ENCODE data around the gene DRC7.
"Not testable (repeated sequence)": the region's sequence is repeated elsewhere in the genome, so short reads cannot be mapped to it uniquely, and the experiment has no call there.

Gene DRC7

GRCh38 chr16:57763285-57764005 is 68.8 kb downstream of the DRC7 start:
- DNase-seq (ENCODE audit: low spot score): no peak

- DNase-seq (ENCODE audit: low spot score): no peak
Measured at GRCh38 chr16:57764006-57764340, 69.4 kb downstream of the DRC7 start.

GRCh38 chr16:57764341-57765159 is 69.9 kb downstream of the DRC7 start:
- DNase-seq (ENCODE audit: low spot score): peak; percentile 90

DNA sequence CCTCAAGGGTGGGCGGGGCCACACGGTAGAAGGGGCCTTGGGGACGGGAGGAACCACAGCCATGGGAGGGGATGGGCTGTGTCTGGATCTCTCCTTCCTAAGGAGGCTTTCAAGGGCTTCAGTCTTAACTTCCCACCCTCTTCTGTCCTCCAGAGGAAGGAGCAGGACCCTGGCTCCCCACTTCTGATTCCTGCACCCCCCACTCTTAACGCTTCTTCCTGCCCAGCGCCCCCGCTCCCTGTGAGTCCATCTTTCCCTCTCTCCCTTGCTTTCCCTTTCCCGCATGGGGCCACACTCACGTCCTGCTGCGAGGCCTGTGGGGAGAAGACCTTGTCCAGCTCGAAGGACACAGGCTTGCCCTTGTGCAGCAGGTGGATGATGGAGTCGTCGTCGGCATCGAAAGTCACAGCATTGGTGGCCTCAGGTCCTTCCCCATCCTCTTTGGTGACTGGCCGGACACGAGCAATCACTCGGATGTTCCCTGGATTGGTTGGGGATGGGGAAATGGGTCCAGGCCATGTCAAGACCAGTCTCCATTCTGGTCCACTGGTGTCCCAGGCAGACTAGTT is 70.6 kb downstream of the DRC7 start:
- no peak for DNase-seq (ENCODE audit: low spot score)

GRCh38 chr16:57766714-57767348 is 72.2 kb downstream of the DRC7 start:
- no peak for DNase-seq (ENCODE audit: low spot score)

DNA sequence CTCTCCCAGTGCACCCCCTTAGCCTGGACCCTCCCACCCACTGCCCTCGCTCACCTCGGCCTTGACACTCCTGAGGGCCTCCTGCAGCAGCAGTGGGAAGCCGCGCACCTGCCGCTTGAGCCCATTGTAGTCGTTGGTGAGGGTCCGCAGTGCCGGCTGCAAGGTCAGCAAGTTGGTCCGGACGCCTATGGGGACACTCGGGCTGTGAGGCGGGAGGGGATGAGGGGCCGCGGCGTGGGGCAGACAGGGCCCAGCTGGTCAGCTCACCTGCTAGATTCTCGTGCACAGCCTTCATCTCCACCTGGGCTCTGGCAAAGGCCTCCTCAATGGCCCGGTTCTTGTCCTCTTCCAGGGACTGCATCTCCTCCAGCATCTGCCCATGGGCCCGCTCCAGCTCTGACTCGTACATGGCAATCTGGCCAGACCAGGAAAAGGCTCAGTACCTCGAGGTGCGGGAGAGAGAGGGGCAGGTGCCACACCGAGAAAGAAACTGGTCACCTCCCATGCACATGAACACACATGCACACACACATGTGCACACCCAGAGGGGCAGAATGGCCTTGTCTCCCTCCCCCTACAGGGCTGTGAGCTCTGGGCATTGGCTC is 75.0 kb downstream of the DRC7 start:
- no peak for DNase-seq (ENCODE audit: low spot score)

GRCh38 chr16:57770361-57770760 is 75.8 kb downstream of the DRC7 start:
- no peak for DNase-seq (ENCODE audit: low spot score)

DNA sequence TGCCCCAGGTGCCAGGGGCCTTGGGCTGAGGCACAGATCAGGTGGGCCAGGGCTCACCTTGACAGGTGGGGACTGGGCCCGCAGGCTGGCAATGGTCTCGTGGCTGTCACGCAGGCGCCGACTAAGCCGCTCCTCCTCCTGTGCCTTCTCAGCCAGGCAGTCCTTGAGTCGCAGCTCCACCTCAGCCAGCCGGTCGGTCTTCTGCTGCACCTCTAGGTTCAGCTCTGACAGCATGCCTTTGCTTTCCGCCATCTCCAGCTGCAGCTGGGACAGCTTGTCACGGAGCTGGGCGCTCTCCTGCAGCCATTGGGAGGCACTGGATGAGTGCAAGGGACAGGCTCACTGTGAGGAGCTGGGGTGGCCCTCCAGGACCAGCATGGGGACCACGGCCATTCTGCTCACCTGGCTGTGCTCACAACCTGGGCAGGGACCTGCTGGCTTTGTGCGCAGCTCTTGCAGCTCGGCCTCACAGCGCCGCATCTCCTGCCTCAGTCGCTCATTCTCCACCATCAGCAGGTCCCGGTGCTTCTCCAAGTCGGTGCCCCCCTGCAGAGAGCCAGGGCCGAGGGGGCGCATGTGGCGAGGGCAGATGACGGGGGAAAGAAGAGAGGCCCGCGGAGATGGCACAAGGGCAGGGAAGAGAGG is 76.7 kb downstream of the DRC7 start:
- no peak for DNase-seq (ENCODE audit: low spot score)

- DNase-seq (ENCODE audit: low spot score): no peak
Measured at GRCh38 chr16:57773019-57773418, 78.4 kb downstream of the DRC7 start.

DNA sequence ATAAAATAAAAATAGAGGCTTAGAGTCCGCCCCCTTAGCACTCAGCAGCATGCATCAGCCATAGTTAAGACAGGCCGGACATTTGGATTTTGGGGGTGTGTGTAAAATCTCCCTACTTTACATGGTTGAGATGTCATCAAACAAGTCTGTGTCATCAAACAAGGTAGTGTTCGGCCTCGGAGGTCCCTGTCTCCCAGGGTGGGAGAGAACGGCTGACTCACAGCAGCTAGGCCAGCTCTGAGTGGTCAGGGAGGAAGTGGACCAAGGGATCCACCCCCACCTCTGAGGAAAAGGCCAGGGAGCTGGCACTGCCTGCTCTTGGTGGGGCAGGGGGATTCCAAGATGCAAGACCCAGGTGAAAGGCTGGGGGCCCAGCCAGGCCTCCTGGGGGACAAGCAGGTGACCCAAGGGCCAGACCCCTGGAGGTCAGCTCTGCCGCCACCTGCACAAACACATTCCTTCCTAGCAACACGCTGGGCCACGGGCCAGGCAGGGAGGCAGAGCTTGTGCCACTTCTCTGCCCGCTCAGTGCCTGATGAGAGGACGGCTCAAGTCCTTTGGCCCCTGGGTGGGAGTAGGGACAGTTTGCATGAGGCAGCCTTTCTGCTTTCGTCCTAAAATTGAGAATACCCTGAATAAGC is 79.2 kb downstream of the DRC7 start:
- DNase-seq (ENCODE audit: low spot score): no peak

GRCh38 chr16:57774705-57775285 is 80.2 kb downstream of the DRC7 start:
- DNase-seq (ENCODE audit: low spot score): no peak

DNA sequence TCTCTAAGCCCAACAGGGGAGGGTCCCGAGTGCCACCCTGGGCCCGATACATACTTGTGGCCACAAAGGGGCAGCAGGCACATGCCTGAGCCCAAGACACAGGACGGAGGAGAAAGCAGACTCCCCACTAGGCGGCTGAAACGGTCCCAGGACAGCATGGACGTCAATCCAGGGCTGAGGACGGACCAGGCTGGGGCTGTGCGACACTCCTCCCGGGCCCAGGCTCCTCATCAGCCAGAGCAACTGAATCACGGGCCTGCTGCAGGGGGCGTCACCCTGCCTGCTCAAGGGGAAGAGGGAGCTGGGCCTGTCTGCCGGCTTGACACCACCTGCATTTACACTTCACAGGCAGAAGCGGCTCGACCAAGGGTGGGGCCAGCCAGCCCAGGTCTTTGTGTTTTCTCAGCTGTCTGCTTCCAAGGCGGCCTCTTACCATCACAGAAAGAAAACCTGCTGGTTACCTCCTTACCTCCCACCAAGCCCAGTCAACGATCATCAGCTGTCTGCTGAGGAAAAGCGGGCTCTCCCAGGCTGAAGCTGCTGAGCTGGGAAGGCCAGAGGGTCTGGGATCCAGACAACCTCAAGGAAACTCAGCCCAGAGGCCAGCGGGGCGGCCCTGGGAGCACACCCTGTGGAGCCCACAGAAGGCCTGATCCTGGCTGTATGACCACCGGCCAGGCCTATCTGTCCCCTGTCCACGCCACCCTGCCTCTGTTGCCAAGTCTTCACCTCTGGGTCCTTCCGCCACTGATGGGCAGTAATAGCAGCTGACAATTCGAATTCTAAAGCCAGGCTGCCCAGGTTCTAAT is 81.3 kb downstream of the DRC7 start:
- DNase-seq (ENCODE audit: low spot score): no peak

- DNase-seq (ENCODE audit: low spot score): no peak
Measured at GRCh38 chr16:57778658-57779057, 84.1 kb downstream of the DRC7 start.

DNA sequence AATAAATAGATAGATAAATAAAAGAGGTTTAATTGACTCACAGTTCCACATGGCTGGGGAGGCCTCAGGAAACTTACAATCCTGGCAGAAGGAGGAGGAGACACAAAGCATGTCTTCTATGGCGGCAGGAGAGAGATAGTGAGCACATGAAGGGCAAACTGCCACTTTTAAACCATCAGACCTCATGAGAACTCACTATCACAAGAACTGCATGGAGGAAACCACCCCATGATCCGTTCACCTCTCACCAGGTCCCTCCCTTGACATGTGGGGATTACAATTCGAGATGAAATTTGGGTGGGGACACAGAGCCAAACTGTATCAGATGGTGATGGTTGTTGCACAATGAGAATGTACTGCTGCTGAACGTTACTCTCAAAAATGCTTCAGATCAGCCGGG is 85.2 kb downstream of the DRC7 start:
- DNase-seq (ENCODE audit: low spot score): not testable (repeated sequence)

DNA sequence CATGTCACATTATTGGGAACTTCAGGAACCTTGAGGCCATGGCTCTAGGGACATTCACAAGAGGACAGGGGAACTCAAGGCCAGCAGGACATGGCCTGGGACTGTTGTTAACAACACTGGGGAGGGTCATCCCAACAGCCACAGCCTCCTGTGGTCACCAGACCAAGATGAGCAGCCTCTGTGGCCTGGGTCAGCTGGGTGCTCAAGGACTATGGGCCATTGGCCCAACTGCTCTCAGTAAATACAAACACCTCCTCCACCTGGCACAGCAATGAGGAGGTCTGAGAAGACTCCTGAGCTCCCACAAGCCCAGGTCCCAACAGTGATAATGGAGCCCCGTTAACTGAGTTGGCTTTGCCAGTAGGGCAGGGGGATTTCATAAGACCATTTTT is 86.7 kb downstream of the DRC7 start:
- no peak for DNase-seq (ENCODE audit: low spot score)
